NOMO-1 treated with DMSO at 0.1 percent for 48 hours (cell line): Measurements from ENCODE around the gene DUSP16.

Experiments used
- DNase-seq: peaks from one replicate; lab custom pipeline; 2025; ENCODE audit not compliant: unreplicated experiment; lab: John Stamatoyannopoulos, UW

DUSP16 gene

DNA sequence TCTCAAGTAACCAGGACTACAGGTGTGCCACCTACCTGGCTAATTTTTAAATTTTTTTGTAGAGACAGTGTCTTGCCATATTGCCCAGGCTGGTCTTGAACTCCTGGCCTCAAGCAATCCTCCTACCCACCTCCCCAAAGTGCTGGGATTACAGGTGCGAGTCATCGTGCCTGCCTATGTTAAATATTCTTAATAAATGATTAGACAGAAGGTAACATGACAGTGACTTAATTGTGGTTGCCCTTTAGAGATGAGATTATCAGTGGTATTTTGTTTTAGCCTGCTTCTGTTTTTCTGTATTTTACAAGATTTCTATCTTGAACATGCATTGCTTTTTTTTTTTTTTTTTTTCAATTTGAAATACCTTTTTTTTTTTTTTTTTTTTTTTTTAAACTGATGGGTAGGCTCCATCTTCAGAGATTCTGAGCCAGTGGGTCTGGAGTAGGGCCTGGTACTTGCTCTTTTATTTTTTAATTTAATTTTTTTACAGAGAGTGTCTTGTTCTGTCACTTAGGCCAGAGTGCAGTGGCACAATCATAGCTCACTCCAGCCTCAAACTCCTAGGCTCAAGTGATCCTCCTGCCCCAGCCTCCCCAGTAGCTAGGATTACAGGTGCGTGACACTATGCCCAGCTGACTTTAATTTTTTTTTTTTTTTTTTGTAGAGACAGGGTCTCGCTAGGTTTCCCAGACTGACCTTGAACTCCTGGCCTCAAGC is 117.3 kb downstream of the DUSP16 start:
- DNase-seq = no peak

DNA sequence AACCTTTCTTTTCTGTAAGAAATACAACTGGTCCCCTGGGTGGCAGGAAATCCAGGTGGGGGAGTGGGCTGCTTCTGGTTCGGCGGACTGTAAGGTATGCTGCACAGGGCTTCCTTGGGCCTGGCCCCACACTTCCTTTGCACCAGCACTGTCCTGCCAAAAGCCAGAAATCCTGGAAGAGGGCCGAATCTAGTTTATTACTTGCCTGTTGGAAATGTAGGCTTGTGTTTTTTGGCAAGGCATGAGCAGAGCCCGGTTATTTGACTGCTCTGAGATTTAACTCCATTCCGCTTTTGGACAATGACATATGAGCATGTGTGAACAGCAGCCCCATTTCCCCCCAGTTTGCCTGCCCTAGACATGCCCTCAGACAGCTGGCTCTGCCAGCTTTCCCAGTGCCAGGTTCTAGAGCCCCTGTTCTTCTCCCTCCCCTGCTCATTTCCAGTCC is 119.2 kb downstream of the DUSP16 start:
- DNase-seq = no peak

DNA sequence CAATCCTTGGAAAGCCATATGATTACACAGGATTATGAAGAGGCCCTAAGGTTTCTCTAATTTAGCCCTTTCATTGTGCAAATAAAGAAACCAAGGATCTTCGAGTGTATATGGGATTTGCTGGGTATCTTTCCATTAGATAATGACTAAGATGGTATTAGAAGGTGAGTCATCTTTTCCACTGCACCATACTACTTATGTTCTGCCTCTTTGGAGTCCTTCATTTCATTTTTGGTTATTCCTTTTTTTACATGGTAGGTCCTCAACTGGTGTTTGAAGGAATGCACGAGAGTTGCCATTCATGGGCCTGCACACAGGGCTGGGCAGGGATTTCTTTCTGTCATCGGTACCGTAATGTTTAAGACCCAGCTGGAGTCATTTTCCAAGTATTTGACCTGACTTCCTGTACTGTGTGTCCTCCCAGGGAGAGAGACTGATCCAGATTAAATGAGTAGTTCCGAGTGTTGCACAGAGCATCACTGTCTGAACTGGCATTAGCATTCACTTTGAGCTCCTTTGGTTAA is 120.1 kb downstream of the DUSP16 start:
- DNase-seq = no peak

DNA sequence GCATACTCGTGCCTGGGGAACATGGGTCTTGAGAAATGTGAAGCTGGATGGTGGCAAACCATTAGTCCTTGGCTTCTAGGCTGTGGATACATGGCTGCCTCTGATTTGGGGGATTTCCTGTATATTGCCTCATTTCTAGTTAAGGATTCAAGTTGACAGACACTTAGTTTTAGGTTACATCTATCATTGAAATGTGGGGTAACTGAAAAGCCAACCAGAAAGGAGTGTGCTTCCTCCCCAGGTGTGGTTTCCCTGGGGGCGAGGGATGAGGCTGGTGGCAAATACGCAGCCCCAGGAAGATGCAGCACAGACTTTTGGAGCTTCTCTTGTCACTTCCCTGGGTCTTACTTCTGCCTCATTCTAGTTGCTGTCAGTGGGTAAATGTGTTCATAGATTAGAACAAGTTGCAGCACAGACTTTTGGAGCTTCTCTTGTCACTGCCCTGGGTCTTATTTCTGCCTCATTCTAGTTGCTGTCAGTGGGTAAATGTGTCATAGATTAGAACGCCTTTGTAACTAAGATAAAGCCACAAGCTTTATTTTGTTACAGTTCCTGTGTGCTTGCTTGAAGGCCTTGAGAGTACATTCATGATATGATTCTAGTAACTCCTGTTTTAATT is 120.7 kb downstream of the DUSP16 start:
- DNase-seq = no peak

DNA sequence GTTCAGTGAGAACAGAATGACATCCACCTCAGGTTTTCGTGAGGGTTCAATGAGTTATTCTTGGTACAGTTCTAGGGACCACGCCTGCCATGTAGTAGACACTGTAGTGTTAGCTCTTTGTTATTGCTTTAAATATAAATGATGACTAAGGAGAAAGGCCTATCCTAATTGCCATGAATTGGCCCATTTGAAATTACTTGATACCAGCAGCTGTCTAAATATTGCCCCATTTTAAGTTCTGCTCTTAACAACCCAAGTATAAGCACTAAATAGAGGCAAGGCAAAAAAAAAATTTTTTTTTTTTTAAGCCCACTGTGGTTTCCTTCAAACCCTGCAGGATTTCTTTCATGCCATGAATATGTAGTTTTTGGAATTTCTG is 121.2 kb downstream of the DUSP16 start:
- DNase-seq = no peak

DNA sequence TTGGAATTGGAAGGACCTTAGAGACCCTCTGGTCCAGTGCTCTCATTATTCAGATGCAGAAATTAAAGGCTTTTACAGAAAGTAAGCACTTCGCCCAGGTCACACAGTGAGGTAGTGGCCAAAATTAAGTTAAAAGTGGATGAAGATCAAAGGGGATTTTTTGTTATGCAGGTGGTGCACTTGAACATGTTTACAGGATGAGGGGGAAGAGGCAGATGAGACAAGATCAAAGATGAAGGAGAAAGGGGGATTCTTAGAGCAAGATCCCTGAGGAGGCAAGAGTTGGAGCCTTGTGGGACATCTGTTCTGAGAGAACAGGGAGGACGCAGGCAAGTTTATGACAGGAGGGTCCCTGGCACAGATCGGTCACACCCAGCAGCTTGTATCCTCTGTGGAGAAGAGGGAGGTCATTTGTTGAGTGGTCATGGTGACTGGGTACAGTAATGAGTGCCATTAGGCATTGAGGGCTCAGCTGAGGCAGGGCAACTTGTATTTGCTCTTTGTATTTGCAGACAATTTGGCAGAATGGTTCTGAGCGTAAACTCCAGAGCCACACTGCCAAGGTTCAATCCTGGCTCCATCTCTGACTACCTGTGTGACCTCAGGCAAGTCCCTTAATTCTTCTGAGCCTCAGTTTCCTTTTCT is 121.8 kb downstream of the DUSP16 start:
- DNase-seq = no peak

DNA sequence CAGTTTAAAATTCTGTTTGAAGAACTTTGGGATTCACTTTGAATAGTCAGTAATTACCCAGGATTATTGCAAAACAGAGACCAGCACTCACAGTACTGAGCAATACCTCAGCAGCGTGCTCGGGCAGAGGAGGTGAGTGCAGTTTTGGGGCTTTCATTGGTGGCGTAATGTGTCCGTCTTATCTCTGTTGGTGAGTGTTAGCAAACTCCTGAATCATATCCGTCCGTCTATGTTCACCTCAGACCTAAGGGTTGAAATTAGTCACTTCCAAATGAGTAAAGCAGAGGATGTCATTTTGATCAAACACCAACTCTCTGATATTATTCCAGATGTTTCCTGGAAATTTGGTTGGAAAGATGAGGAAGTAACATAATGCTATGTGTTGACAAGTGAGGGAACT is 123.0 kb downstream of the DUSP16 start:
- peak; percentile 82 for DNase-seq

DNA sequence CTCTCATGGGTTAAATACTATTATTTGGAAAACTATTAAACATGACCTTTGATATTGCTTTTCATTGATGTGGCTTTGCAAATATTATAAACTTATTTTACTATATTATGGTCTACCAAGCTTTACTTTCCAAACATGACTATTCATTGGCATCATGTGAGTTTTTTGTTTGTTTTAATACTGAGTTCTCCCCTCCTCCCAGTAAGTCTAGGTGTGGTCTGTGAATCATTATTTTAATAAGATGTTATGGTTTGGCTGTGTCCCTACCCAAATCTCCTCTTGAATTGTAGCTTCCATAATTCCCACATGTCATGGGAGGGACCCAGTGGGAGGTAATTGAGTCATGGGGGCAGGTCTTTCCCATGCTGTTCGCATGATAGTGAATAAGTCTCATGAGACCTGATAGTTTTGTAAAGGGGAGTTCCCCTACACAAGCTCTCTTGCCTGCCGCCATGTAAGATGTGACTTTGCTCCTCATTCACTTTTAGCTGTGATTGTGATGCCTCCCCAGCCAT is 125.8 kb downstream of the DUSP16 start:
- no peak for DNase-seq

DNA sequence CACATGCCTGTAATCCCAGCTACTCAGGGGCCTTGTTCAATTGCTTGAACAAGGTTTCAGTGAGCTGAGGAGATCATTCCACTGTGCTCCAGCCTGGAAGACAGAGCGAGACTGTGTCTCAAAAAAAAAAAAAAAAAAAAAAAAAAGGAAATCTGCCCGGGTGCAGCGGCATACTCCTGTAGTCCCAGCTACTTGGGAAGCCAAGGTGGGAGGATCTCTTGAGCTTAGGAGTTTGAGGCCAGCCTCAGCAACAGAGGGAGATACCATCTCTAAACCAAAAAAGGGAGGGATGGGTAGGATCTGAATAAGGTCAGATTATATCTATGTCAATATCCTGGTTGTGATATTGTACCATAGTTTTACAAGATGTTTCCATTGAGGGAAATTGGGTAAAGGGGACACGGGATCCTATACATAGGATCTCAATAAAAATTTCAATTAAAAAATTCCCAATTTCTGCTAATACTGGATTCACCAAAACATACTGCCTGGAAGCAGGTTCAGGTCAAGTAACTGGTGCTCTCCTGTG is 129.4 kb downstream of the DUSP16 start:
- no peak for DNase-seq

DNA sequence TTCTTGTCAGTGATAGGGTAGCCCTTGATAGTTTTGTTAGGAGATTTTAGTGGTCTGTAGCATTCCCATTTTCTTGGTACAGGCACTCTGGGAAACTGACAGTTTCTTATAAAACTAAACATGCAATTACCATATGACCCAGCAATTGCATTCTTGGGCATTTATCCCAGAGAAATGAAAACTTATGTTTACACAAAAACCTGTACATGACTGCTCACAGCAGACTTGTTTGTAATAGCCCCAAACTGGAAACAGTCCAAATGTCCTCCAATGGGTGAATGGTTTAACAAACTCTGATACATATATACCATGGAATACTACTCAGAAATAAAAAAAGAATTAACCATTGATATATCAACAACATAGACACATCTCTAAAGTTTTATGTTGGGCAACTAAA is 130.3 kb downstream of the DUSP16 start:
- no peak for DNase-seq

DNA sequence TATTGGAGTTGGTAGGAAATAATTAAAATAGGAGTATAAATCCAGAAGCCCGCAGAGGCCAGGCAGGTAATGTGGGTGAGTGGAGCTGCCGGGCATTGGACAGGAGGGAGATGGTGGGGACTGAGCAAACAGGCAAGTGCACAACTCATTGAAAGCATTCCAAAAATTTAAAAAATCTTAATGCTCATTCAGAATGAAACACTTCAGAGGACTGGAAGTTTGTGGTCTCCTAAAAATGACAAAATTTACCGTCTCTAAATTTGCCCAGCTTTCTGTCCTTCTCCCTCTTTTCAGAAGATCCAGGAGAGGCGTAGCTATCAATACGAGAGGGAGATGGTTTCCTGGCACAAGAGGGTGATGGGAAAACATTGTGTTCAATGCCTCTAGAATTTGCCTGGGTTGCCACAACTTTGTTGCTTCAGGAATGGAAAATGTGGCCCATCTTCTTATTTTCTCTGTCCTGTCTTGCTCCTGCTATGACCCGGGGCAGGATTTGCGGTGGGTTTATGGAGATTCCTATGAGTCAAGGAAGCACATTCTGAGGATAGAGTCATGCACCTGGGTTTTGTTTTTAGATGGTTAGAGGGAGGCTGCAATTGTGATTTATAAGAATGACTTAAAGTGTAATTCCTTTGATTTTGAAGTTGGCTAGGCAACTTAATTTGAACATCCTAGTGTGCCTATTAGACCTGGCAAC is 133.6 kb downstream of the DUSP16 start:
- no peak for DNase-seq

DNA sequence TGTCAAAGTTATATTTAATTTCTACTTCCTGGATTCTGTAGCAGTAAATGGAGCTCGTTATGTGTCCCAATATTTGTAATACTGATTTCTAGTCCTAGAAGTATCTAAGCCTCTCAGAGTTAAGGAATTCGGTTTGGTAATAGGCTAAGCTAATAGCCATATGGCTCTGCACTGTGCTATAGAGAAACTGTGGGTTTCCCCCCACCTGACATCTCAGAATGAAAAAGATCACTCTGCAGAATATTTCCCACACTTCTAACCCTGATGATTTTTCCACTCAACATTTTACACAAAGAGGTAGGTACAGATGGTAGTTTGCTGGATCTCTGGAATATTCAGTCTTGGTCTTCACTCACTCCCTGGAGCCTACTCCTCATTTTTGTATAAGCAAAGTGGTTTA is 134.6 kb downstream of the DUSP16 start:
- no peak for DNase-seq

DNA sequence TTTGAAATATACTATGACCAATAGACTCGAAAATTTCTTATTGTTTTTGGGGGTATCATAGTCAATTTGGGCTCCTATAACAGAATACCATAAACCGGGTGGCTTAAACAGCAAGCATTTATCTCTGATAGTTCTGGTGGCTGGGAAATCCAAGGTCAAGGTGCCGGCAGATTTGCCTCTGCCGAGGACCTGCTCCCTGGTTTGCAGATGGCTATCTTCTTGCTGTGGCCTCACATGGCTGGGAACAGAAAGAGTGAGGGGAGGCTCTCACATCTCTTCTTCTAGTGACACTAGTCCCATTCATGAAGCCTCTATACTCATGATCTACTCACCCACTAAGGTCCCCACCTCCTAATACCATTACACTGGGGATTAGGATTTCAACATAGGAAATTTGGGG is 135.1 kb downstream of the DUSP16 start:
- DNase-seq = no peak

DNA sequence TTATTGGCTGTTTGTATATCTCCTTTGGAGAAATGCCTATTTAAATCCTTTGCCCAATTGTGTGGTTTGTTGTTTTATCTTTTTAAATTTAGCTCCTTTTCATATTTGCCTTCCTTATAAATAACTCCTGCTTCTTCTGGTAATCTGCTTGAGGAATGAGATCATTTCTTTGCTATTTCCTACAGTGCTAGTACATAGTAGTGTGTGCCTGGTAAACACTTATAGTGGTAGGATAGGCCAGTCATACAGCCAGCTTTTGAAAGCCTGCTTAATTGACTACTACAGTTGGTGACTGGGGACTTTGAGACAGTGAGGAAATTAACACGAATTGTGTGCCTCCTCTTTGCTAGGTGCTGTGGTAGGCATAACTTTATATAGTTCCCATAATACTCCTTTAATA is 137.0 kb downstream of the DUSP16 start:
- no peak for DNase-seq

DNA sequence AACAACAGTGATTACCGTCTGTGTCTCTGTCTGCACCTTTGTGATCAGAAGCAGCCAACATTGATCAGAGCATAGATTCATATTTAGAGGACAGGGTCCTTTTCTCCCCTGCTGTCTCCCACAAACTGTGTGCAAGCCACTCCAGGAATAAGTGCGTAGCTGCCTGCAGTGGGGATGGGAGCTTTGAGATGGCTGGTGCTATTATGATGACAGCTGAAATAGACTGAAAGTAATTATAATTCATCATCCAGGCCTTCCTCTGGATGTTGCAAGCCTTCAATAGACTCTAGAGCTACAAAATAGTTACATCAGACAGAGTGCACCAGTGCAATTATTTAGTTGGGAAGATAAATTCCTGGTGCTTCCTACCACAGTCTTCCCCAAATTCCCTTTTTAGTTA is 137.7 kb downstream of the DUSP16 start:
- DNase-seq = no peak
